ENCODE results near the gene CABP7.

Gene CABP7

DNA sequence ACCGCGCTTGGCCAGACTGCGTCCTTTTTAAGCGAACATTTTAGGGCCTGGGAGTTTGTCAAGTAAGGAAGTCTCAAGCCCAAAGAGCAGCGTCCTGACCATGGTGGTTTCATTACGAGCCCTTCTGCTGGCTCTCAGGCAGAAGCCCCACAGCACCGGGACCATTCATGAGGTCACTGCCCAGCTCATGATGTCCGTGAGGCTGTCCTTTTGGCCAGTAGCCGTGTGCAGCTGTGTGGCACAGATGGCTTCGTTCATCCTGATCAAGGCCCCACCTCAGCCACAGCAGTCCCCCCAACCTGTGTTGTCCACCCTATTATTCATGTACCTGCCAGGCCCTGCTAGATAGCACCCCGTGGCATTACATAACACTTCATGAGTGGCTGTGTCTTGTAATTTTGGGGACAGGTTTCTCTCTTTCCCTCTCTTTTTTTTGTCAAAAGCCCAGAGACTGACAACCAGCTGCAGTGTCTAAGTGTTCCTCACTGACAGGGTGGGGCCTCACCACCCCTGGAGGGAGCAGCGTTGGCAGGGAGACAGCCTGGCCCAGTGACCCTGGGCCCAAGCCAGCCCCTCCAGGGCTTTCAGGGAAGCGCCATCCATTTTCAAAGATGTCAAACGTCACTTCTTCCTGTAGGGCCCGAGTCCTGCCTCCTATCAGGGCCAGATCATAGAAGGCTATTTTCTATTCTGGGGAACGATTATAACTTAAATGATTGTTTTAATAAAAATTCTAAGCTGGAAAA is 21.8 kb upstream of the CABP7 start:
- Mint-ChIP-seq H3K4me1 (peaks cover 29% of the 10 kb centered on the region), H3K36me3 (ENCODE audit: low read depth) (peaks cover 21% of the 10 kb centered on the region), H3K27ac (no peak overlapping the region), H3K4me3 (no peak overlapping the region), H3K9me3 (no peaks in the 10 kb centered on the region), H3K27me3 (ENCODE audit: low read depth, poor library complexity) (peaks cover 45% of the 10 kb centered on the region)
- TF ChIP-seq, protein P1, sequence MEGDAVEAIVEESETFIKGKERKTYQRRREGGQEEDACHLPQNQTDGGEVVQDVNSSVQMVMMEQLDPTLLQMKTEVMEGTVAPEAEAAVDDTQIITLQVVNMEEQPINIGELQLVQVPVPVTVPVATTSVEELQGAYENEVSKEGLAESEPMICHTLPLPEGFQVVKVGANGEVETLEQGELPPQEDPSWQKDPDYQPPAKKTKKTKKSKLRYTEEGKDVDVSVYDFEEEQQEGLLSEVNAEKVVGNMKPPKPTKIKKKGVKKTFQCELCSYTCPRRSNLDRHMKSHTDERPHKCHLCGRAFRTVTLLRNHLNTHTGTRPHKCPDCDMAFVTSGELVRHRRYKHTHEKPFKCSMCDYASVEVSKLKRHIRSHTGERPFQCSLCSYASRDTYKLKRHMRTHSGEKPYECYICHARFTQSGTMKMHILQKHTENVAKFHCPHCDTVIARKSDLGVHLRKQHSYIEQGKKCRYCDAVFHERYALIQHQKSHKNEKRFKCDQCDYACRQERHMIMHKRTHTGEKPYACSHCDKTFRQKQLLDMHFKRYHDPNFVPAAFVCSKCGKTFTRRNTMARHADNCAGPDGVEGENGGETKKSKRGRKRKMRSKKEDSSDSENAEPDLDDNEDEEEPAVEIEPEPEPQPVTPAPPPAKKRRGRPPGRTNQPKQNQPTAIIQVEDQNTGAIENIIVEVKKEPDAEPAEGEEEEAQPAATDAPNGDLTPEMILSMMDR (IDR thresholded peaks at IDR 0.05), result no peak
- no peak for DNase-seq

DNA sequence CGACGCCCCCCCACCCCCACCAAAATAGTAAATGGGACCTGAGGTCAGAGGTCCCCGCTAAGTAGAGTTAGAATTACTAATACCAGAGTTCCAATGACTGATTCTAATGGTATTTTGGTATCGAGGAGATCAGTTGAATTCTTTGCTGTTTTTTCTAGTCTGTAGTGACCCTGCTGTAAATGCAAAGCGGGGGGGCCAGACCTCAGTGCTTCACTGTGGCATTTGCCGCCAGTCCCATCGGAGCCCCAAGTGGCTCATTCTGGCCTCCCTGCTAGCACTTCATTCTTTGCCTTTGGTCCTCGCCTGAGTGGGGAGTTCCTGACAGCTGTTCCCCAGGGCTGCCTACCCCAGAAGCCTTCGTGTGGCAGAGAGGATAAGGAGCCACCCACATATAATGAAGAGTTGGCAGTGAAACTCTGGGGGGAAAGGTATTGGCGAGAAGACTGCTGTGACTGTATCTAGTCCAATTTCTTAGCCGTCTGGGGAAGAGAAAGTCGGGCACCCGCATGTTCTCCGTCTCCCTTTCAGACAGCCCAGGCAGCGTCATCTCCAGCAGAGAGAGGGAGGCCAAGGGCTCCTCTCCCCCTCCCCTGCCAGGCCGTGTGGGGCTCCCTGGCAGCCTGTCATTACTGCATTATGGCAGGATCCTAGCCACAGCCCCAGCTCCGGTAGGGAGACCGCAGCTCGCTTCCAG is 19.4 kb upstream of the CABP7 start:
- H3K9me3 Mint-ChIP-seq, result no peaks in the 10 kb centered on the region
- no peak overlapping the region for H3K4me3 Mint-ChIP-seq
- no peak for DNase-seq
- peaks cover 10% of the 10 kb centered on the region for H3K36me3 Mint-ChIP-seq (ENCODE audit: low read depth)
- peaks cover 43% of the 10 kb centered on the region for H3K4me1 Mint-ChIP-seq
- H3K27me3 Mint-ChIP-seq (ENCODE audit: low read depth, poor library complexity), result peaks cover 61% of the 10 kb centered on the region
- H3K27ac Mint-ChIP-seq, result no peak overlapping the region
- TF ChIP-seq, protein P1 (IDR thresholded peaks at IDR 0.05), result no peak

DNA sequence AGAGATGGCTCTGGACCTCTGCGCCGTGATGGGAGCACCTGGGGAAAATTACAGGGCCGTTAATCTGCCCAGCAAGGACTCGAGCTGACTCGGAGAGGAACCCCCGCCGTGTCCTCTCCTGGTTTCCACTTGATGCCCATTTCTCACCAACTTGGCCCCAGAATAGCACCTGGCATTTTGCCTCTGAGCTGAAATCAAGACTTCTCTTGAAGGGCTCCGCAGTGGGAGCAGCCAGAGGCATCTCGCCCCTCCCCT is 19.0 kb upstream of the CABP7 start:
- Mint-ChIP-seq H3K4me1 (peaks cover 43% of the 10 kb centered on the region), H3K4me3 (no peak overlapping the region), H3K27ac (no peak overlapping the region), H3K36me3 (ENCODE audit: low read depth) (peaks cover 10% of the 10 kb centered on the region), H3K27me3 (ENCODE audit: low read depth, poor library complexity) (peaks cover 66% of the 10 kb centered on the region), H3K9me3 (no peaks in the 10 kb centered on the region)
- TF ChIP-seq, protein P1 (IDR thresholded peaks at IDR 0.05), result no peak
- DNase-seq, result no peak

DNA sequence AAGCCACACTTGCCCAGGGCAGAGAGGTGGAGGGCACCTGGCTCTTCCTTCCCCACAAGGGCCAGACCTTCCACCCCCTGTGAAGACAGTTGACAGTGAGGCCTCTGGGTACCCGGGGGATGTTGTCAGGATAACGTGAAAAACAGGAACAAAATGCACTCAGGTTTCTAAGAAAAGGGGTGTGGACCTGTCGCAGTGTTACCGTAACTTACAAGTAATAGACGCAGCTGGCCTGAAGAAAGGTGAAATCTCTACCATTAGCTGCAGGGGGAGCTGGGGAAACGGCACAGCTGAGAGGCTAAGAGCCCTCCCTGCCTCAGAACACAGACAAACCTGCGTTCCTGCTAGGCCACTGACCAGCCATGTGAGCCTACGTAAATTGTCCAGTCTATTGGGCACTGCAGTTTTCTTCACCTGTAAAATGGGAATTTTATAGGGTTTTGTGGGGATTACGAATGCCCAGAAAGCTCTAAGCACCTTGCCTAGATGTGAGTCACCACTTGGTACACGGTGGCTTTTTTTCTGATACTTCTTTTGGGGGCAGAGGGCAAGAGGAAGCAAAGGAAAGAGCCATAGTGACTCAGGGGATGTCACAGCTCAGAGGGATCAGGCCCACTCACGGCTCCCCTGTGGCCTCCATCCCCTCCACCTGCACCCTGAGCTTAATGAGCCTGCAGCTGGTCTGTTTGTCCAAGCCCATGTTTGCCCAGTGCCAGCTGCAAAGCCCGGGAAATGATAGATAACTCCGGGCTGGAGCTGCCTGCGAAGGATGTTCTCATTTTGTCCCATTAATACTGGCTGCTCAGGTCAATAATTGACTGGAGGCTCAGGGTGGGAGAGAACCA is 18.4 kb upstream of the CABP7 start:
- TF ChIP-seq, protein P1 (IDR thresholded peaks at IDR 0.05), result no peak
- no peak overlapping the region for H3K27ac Mint-ChIP-seq
- H3K36me3 Mint-ChIP-seq (ENCODE audit: low read depth), result peaks cover 6% of the 10 kb centered on the region
- H3K27me3 Mint-ChIP-seq (ENCODE audit: low read depth, poor library complexity), result peaks cover 71% of the 10 kb centered on the region
- no peak overlapping the region for H3K4me3 Mint-ChIP-seq
- DNase-seq, result no peak
- peaks cover 48% of the 10 kb centered on the region for H3K4me1 Mint-ChIP-seq
- H3K9me3 Mint-ChIP-seq, result no peaks in the 10 kb centered on the region

DNA sequence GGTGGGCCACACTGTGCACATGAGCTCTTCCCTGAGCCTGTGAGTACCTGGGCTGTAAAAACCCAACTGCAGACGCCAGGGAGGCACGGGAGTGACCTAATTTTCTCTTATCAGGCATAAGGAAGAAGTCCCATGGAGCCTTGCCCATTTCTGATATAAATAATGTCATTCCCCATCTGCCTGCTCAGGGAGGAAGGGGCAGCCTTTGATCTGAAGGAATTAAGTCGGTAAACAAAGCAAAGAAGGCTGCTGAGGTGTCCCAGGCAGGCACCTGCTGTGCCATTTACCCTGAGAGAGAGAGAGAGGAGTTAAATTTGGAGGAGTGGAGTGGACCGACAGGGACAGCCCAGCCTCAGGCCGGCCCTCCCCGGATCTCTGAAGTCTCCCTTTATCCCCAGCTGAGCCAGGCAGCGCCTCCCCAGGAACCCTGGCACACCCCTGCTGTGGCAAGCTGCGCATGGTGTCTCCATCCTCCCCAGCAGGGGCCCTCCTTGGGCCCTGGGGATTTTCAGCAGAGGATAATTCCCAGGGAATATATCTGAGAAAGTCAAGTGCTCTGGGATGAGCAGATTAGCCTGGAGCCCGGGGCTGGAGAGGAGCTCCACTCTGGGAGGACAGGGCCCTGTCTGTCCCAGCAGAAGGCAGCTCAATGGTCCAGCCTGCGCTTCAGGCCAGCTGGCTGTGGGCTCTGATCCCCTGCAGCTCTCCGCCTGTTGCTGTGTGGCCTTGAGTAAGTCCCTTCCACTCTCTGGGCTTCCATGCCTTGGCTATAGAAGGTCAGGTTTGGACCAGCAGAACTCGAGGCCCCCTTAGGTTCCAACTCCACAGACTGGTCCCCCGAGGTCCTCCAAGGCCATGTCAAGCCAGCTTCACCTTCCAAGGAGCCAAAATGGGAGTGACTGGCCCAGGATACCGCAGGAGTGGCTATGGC is 17.5 kb upstream of the CABP7 start:
- H3K4me3 Mint-ChIP-seq, result peak overlapping the region; percentile 39
- no peaks in the 10 kb centered on the region for H3K9me3 Mint-ChIP-seq
- TF ChIP-seq, protein P1 (IDR thresholded peaks at IDR 0.05), result no peak
- peaks cover 4% of the 10 kb centered on the region for H3K36me3 Mint-ChIP-seq (ENCODE audit: low read depth)
- H3K27ac Mint-ChIP-seq, result no peak overlapping the region
- H3K4me1 Mint-ChIP-seq, result peaks cover 57% of the 10 kb centered on the region
- H3K27me3 Mint-ChIP-seq (ENCODE audit: low read depth, poor library complexity), result peaks cover 80% of the 10 kb centered on the region
- DNase-seq, result no peak
